NT2/D1 (cell line): Measurements from ENCODE around the gene MAP3K4.

ENCODE experiments used
- DNase-seq: peaks from one replicate; pipeline ENCODE4 v3.0.0-alpha.2; 2011; ENCODE audit warnings: low read depth, low spot score
- H3K27me3 ChIP-seq: 2 replicates; pipeline ENCODE4 v1.6.0; 2011; ENCODE audit warnings: mild to moderate bottlenecking; ENCODE audit not compliant: insufficient read length, insufficient read depth
- H3K36me3 ChIP-seq: 2 replicates; pipeline ENCODE4 v1.6.1; 2011; ENCODE audit warnings: mild to moderate bottlenecking, low read length, mixed read lengths; ENCODE audit not compliant: insufficient read depth, insufficient read length
- H3K4me1 ChIP-seq: 2 replicates; pipeline ENCODE4 v1.5.1; 2011; ENCODE audit not compliant: insufficient read depth, insufficient read length
- H3K4me3 ChIP-seq: 2 replicates; pipeline ENCODE4 v1.5.1; 2011; ENCODE audit warnings: low read depth; ENCODE audit not compliant: insufficient read length
- H3K9ac ChIP-seq: 2 replicates; pipeline ENCODE4 v1.6.0; 2011; ENCODE audit warnings: low read depth; ENCODE audit not compliant: insufficient read length
- H3K9me3 ChIP-seq: 2 replicates; pipeline ENCODE4 v1.5.1; 2011; ENCODE audit warnings: mild to moderate bottlenecking, low read length; ENCODE audit not compliant: insufficient read depth
- SUZ12 ChIP-seq: IDR thresholded peaks from 2 replicates; pipeline ENCODE4 v1.6.1; 2011; ENCODE audit not compliant: insufficient read length, insufficient read depth; ENCODE audit errors: extremely low read depth
- YY1 ChIP-seq: IDR thresholded peaks from 2 replicates; pipeline ENCODE4 v1.6.1; 2011; ENCODE audit not compliant: insufficient read length, insufficient read depth
- ZNF274 ChIP-seq: IDR thresholded peaks from 2 replicates; pipeline ENCODE4 v1.6.1; 2011; ENCODE audit warnings: mild to moderate bottlenecking, low read depth, low read length

The MAP3K4 gene

GRCh38 chr6:161021998-161022743 lies 30.6 kb downstream of the MAP3K4 start:
- H3K36me3 ChIP-seq = no peaks in the 10 kb centered on the region
- H3K9me3 ChIP-seq = peaks cover 9% of the 10 kb centered on the region; the same call in 1 of the 2 replicates
- no peak for DNase-seq
- no peak overlapping the region for H3K4me3 ChIP-seq
- H3K9ac ChIP-seq = no peak overlapping the region
- TF ChIP-seq YY1 (no peak), ZNF274 (no peak), SUZ12 (no peak)
- no peaks in the 10 kb centered on the region for H3K4me1 ChIP-seq
- H3K27me3 ChIP-seq = no peaks in the 10 kb centered on the region

GRCh38 chr6:161023316-161023715 lies 31.7 kb downstream of the MAP3K4 start:
- no peak overlapping the region for H3K4me3 ChIP-seq
- no peaks in the 10 kb centered on the region for H3K4me1 ChIP-seq
- H3K9me3 ChIP-seq = peaks cover 9% of the 10 kb centered on the region; the same call in 1 of the 2 replicates
- H3K9ac ChIP-seq = no peak overlapping the region
- H3K27me3 ChIP-seq = no peaks in the 10 kb centered on the region
- no peak for DNase-seq
- H3K36me3 ChIP-seq = no peaks in the 10 kb centered on the region
- TF ChIP-seq SUZ12 (no peak), ZNF274 (no peak), YY1 (no peak)

GRCh38 chr6:161024364-161024920 lies 32.9 kb downstream of the MAP3K4 start:
- Histone ChIP-seq H3K4me1 (no peaks in the 10 kb centered on the region), H3K9me3 (peaks cover 9% of the 10 kb centered on the region; the same call in 1 of the 2 replicates), H3K27me3 (no peaks in the 10 kb centered on the region), H3K36me3 (no peaks in the 10 kb centered on the region), H3K9ac (no peak overlapping the region), H3K4me3 (no peak overlapping the region)
- TF ChIP-seq ZNF274 (no peak), YY1 (no peak), SUZ12 (no peak)
- DNase-seq = no peak

- H3K9me3 ChIP-seq = no peaks in the 10 kb centered on the region
- no peak for TF ChIP-seq ZNF274
- DNase-seq = no peak
- H3K9ac ChIP-seq = no peak overlapping the region
- no peaks in the 10 kb centered on the region for H3K27me3 ChIP-seq
- no peaks in the 10 kb centered on the region for H3K4me1 ChIP-seq
- no peaks in the 10 kb centered on the region for H3K36me3 ChIP-seq
- no peak overlapping the region for H3K4me3 ChIP-seq
Observed at GRCh38 chr6:161027385-161027784, 35.8 kb downstream of the MAP3K4 start.

GRCh38 chr6:161029195-161029809 lies 37.7 kb downstream of the MAP3K4 start:
- peaks cover 2% of the 10 kb centered on the region for H3K36me3 ChIP-seq
- no peak overlapping the region for H3K4me3 ChIP-seq
- H3K9me3 ChIP-seq = no peaks in the 10 kb centered on the region
- TF ChIP-seq YY1 = no peak
- TF ChIP-seq ZNF274 = no peak
- no peak for TF ChIP-seq SUZ12
- no peaks in the 10 kb centered on the region for H3K4me1 ChIP-seq
- H3K27me3 ChIP-seq = no peaks in the 10 kb centered on the region
- H3K9ac ChIP-seq = no peak overlapping the region
- DNase-seq = no peak

- no peak for DNase-seq
- TF ChIP-seq ZNF274 = no peak
- TF ChIP-seq SUZ12 = no peak
- TF ChIP-seq YY1 = no peak
- Histone ChIP-seq H3K4me1 (no peaks in the 10 kb centered on the region), H3K9ac (no peak overlapping the region), H3K4me3 (no peak overlapping the region), H3K27me3 (no peaks in the 10 kb centered on the region), H3K36me3 (peaks cover 7% of the 10 kb centered on the region), H3K9me3 (no peaks in the 10 kb centered on the region)
Observed at GRCh38 chr6:161031721-161032495, 40.3 kb downstream of the MAP3K4 start.

- Histone ChIP-seq H3K27me3 (no peaks in the 10 kb centered on the region), H3K9me3 (no peaks in the 10 kb centered on the region), H3K36me3 (peaks cover 13% of the 10 kb centered on the region), H3K9ac (no peak overlapping the region), H3K4me3 (no peak overlapping the region), H3K4me1 (no peaks in the 10 kb centered on the region)
- TF ChIP-seq YY1 (no peak), ZNF274 (no peak), SUZ12 (no peak)
- DNase-seq = no peak
Observed at GRCh38 chr6:161033667-161034066, 42.1 kb downstream of the MAP3K4 start.
